ENCODE measurements around the gene DAB1.

DNA sequence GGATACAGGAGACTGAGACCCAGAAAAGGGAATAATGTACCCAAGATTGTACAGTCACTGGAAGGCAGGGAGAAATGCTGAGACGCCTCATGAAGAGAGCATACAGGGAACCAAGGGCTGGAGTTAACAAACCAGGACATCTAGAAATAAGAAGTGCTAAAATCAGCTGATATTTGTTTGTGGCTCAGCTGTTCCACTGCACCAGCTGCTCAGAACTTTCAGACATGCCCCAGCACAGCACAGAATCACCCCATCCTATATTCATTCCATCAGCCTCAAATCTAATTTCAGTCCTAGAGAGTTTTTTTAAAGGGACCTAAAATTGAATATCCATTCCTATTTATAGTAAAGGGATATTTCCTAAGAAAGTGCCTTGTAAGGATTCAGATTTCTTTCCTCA is 60.2 kb downstream of the DAB1 start:
- TF ChIP-seq, protein P1, sequence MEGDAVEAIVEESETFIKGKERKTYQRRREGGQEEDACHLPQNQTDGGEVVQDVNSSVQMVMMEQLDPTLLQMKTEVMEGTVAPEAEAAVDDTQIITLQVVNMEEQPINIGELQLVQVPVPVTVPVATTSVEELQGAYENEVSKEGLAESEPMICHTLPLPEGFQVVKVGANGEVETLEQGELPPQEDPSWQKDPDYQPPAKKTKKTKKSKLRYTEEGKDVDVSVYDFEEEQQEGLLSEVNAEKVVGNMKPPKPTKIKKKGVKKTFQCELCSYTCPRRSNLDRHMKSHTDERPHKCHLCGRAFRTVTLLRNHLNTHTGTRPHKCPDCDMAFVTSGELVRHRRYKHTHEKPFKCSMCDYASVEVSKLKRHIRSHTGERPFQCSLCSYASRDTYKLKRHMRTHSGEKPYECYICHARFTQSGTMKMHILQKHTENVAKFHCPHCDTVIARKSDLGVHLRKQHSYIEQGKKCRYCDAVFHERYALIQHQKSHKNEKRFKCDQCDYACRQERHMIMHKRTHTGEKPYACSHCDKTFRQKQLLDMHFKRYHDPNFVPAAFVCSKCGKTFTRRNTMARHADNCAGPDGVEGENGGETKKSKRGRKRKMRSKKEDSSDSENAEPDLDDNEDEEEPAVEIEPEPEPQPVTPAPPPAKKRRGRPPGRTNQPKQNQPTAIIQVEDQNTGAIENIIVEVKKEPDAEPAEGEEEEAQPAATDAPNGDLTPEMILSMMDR (IDR thresholded peaks at IDR 0.05; ENCODE audit: insufficient read depth, low read length, poor library complexity, severe bottlenecking), result no peak
- no peak for TF ChIP-seq EZH2phosphoT487 (conservative IDR thresholded peaks at IDR 0.05; ENCODE audit: low read length)
